GM12878 (cell line): ENCODE measurements around the gene PLXNC1. TPM values are rescaled to one million over a fixed set of nuclear protein-coding genes. Genes with fewer than 3 reads are reported as not detected.

ENCODE experiments used
- ATAC-seq: fragments of 200-7000 bp; cut with Tn5 transposase; 3 replicates; pipeline ENCODE4 v1.9.1; 2020; ENCODE audit warnings: mild to moderate bottlenecking, moderate library complexity
- BruUV-seq: library from RNA; stranded (reverse); fragments of 400-500 nt; replicated peaks from 2 replicates; lab custom pipeline; 2021; lab: Mats Ljungman, UMichigan
- CTCF ChIA-PET: fragments of 300-600 bp; sonication (Branson Sonifier 250); formaldehyde crosslinking; extraction: SDS; loops from one replicate; lab custom pipeline; 2021; ENCODE audit warnings: inconsistent platforms; lab: Yijun Ruan, JAX
- POLR2A ChIA-PET: fragments of 350-600 bp; formaldehyde crosslinking; extraction: SDS; loops from one replicate; lab custom pipeline; 2021; ENCODE audit warnings: inconsistent platforms; lab: Charles Lee
- RAD21 ChIA-PET: fragments of 300-600 bp; sonication (Branson Sonifier 250); formaldehyde crosslinking; loops from one replicate; lab custom pipeline; 2023; ENCODE audit warnings: antibody characterized with exemption; ENCODE audit not compliant: unreplicated experiment; lab: Charles Lee
- SMC1A ChIA-PET: fragments of 300-600 bp; sonication (Branson Sonifier 250); formaldehyde crosslinking; loops from one replicate; lab custom pipeline; 2023; ENCODE audit not compliant: unreplicated experiment, uncharacterized antibody; lab: Charles Lee
- DNase-seq: peaks from one replicate; pipeline ENCODE4 v3.0.0-alpha.2; 2011; ENCODE audit warnings: low read depth, low spot score
- FAIRE-seq: peaks from 3 replicates; lab custom pipeline; 2011; peaks lifted over from hg19 to GRCh38; lab: Jason Lieb, UNC
- H2AFZ ChIP-seq: 2 replicates; pipeline ENCODE4 v1.6.0; 2011; ENCODE audit warnings: low read depth, low read length, control low read depth; ENCODE audit not compliant: control insufficient read depth
- H3K27ac ChIP-seq: 2 replicates; pipeline ENCODE4 v1.5.1; 2011; ENCODE audit warnings: control low read depth; ENCODE audit not compliant: control insufficient read depth, insufficient read depth
- H3K27me3 ChIP-seq, 2 experiments: replicated peaks in 1 of 2; 2 replicates each; pipeline versions ENCODE4 v1.6.0 to v1.6.1; 2011; ENCODE audit warnings: low read length in 1 of 2; ENCODE audit not compliant: control insufficient read depth in 2 of 2, insufficient read depth in 2 of 2
- H3K36me3 ChIP-seq, 2 experiments: 2 replicates each; pipeline ENCODE4 v1.5.1; 2011; ENCODE audit warnings: low read length in 1 of 2; ENCODE audit not compliant: control insufficient read depth in 2 of 2, insufficient read depth in 2 of 2
- H3K4me1 ChIP-seq: 2 replicates; pipeline ENCODE4 v1.6.1; 2011; ENCODE audit warnings: mild to moderate bottlenecking, low read length, moderate library complexity, mixed read lengths; ENCODE audit not compliant: control insufficient read depth, insufficient read depth
- H3K4me2 ChIP-seq: 2 replicates; pipeline ENCODE4 v1.6.0; 2011; ENCODE audit warnings: control low read depth; ENCODE audit not compliant: control insufficient read depth, insufficient read depth
- H3K4me3 ChIP-seq: fragments of 200-600 bp; sonication (generic); 2 replicates; pipeline ENCODE4 v1.5.1; 2016
- H3K79me2 ChIP-seq: 2 replicates; pipeline ENCODE4 v1.6.0; 2011; ENCODE audit warnings: low read length; ENCODE audit not compliant: control insufficient read depth, insufficient read depth
- H3K9ac ChIP-seq: 2 replicates; pipeline ENCODE4 v1.8.0; 2011; ENCODE audit warnings: low read length, control low read depth, mixed read lengths; ENCODE audit not compliant: control insufficient read depth, insufficient read depth
- H3K9me3 ChIP-seq: replicated peaks from 3 replicates; pipeline ENCODE4 v1.5.1; 2011; ENCODE audit warnings: mild to moderate bottlenecking, low read length; ENCODE audit not compliant: control insufficient read depth, insufficient read depth
- H4K20me1 ChIP-seq: 2 replicates; pipeline ENCODE4 v1.6.0; 2011; ENCODE audit not compliant: control insufficient read depth, insufficient read depth
- ATF7 ChIP-seq: fragments of 450-650 bp; IDR thresholded peaks from 2 replicates; pipeline ENCODE4 v1.6.1; 2016; ENCODE audit warnings: low read depth, mild to moderate bottlenecking
- CBX5 ChIP-seq: sonication (generic); IDR thresholded peaks from 2 replicates; pipeline ENCODE4 v1.6.1; 2016; ENCODE audit warnings: low read depth, moderate library complexity, mild to moderate bottlenecking, inconsistent platforms
- TCF7 ChIP-seq: IDR thresholded peaks from 2 replicates; pipeline ENCODE4 v1.6.1; 2014; ENCODE audit warnings: antibody characterized with exemption, borderline replicate concordance
- ZBTB4 ChIP-seq: fragments of 450-650 bp; formaldehyde crosslinking; IDR thresholded peaks from 2 replicates; pipeline ENCODE4 v1.4.0; 2022; ENCODE audit warnings: mild to moderate bottlenecking, moderate library complexity
- in situ Hi-C: fragments of 300-500 bp; cut with MboI; formaldehyde crosslinking; loops from 9 replicates; pipeline ENCODE4 v1.14.3; 2018; ENCODE audit warnings: mixed read lengths
- intact Hi-C: fragments of 100-400 bp; cut with micrococcal nuclease; formaldehyde crosslinking; loops from one replicate; pipeline ENCODE4 v1.14.2; 2022; ENCODE audit not compliant: unreplicated experiment
- polyA plus RNA-seq, 11 experiments: library from polyadenylated mRNA; depleted of rRNA in 4 of 11; unstranded in 6 of 11; stranded (reverse) in 5 of 11; fragments of >200 nt; fragmentation: Nextera tagmentation in 4 of 11; fragmentation: Illumina TruSeq in 1 of 11; extraction: Ambion mirVana in 4 of 11; extraction: Trizol in 1 of 11; gene quantifications; 1 replicate in 1 of 11; 2 replicates in 10 of 11; pipeline versions ENCODE4 v1.2.1 to v1.2.3, GENCODE V29; 2011 to 2016; ENCODE audit warnings: inconsistent platforms in 2 of 11, missing spikeins in 2 of 11, low read depth in 1 of 11
- total RNA-seq, 4 experiments: library from RNA; depleted of rRNA in 3 of 4; stranded (reverse); fragments of >200 nt in 3 of 4; fragmentation: Illumina TruSeq in 1 of 4; extraction: Trizol in 1 of 4; gene quantifications; 2 replicates each; pipeline versions ENCODE4 v1.2.1 to v1.2.3, GENCODE V29; 2013 to 2021

Gene PLXNC1
- total and polyA plus RNA-seq, 10 of the 15 experiments (the other 5 are each of a cell fraction or from before 2014, with no cell fraction given) = 5.2 to 41.2 (median 24.6) TPM

- TF ChIP-seq ZBTB4 (CRISPR knock-in tag) = no peak
- TF ChIP-seq ATF7 = peak; percentile 37; the same call in 1 of the 2 replicates
- TF ChIP-seq, all 136 proteins: peak for 15
Measured at GRCh38 chr12:94318181-94318580, 169.8 kb downstream of the PLXNC1 start (continued).

- Histone ChIP-seq H3K27me3 (no peaks in the 10 kb centered on the region), H3K9me3 (peaks cover 35% of the 10 kb centered on the region), H3K4me2 (no peak overlapping the region), H4K20me1 (no peaks in the 10 kb centered on the region), H3K36me3 (peaks cover 0 to 12% of the 10 kb centered on the region in 2 experiments), H3K4me1 (peaks cover 9% of the 10 kb centered on the region; the same call in 1 of the 2 replicates), H2AFZ (no peak overlapping the region), H3K9ac (no peak overlapping the region), H3K79me2 (no peaks in the 10 kb centered on the region), H3K27ac (no peak overlapping the region), H3K4me3 (no peak overlapping the region)
- TF ChIP-seq TCF7 (no peak), CBX5 (peak; percentile 68; the same call in 1 of the 2 replicates)
- DNase-seq (no peak), ATAC-seq (no peak), FAIRE-seq (no peak)
- no TSS peak for BruUV-seq
- ChIA-PET RAD21 (no interaction called here), CTCF (no interaction called here), SMC1A (no interaction called here), POLR2A (no interaction called here)
- intact Hi-C loops (no loop called here), in situ Hi-C loops (no loop called here)
Measured at GRCh38 chr12:94320109-94320508, 171.7 kb downstream of the PLXNC1 start.
